NB4 (cell line): ENCODE data around the gene IDE.

Experiments
- DNase-seq: peaks from one replicate; pipeline ENCODE4 v3.0.0; 2010; ENCODE audit warnings: low read depth
- H3K4me3 ChIP-seq: one replicate; pipeline ENCODE4 v1.5.1; 2011; ENCODE audit warnings: mild to moderate bottlenecking, low read depth, low read length, moderate library complexity
- MYC ChIP-seq: IDR thresholded peaks from 2 replicates; pipeline ENCODE4 v1.6.1; 2011; ENCODE audit warnings: low read depth, low read length
- POLR2A ChIP-seq: IDR thresholded peaks from 2 replicates; pipeline ENCODE4 v1.6.1; 2011; ENCODE audit warnings: mild to moderate bottlenecking; ENCODE audit not compliant: insufficient read length; ENCODE audit errors: extremely low read depth
- TF ChIP-seq, protein P1 (sequence below): IDR thresholded peaks from 2 replicates; pipeline ENCODE4 v1.6.1; 2011; ENCODE audit warnings: low read depth, low read length
- TF ChIP-seq, protein P2 (sequence below): IDR thresholded peaks from one replicate; pipeline ENCODE4 v1.5.1; 2012; ENCODE audit warnings: low read depth, low read length

Gene IDE

DNA sequence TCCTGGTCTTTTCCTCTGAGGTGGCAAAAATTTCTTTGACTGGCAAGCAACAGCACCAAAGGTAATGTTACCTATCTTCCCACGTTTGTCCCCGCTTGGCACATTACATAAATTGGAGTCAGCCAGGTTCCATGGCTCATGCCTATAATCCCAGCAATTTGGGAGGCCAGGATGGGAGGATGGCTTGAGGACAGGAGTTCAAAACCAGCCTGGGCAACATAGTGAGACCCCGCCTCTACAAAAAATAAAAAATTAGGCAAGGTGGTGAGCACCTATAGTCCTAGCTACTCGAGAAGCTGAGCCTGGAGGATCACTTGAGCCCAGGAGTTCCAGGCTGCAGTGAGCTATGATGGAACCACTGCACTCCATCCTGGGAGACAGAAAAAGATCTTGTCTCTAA, 139.5 kb downstream of the IDE start:
- DNase-seq: no peak
- H3K4me3 ChIP-seq: no peak overlapping the region
- TF ChIP-seq POLR2A (no peak), MYC (no peak)
- TF ChIP-seq, protein P1, sequence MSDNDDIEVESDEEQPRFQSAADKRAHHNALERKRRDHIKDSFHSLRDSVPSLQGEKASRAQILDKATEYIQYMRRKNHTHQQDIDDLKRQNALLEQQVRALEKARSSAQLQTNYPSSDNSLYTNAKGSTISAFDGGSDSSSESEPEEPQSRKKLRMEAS: no peak
- TF ChIP-seq, protein P2, sequence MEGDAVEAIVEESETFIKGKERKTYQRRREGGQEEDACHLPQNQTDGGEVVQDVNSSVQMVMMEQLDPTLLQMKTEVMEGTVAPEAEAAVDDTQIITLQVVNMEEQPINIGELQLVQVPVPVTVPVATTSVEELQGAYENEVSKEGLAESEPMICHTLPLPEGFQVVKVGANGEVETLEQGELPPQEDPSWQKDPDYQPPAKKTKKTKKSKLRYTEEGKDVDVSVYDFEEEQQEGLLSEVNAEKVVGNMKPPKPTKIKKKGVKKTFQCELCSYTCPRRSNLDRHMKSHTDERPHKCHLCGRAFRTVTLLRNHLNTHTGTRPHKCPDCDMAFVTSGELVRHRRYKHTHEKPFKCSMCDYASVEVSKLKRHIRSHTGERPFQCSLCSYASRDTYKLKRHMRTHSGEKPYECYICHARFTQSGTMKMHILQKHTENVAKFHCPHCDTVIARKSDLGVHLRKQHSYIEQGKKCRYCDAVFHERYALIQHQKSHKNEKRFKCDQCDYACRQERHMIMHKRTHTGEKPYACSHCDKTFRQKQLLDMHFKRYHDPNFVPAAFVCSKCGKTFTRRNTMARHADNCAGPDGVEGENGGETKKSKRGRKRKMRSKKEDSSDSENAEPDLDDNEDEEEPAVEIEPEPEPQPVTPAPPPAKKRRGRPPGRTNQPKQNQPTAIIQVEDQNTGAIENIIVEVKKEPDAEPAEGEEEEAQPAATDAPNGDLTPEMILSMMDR: no peak

- DNase-seq: no peak
- no peak overlapping the region for H3K4me3 ChIP-seq
- TF ChIP-seq, protein P2: no peak
- TF ChIP-seq, protein P1: no peak
- no peak for TF ChIP-seq MYC
- TF ChIP-seq POLR2A: no peak
Observed at GRCh38 chr10:92432596-92432995, 141.3 kb downstream of the IDE start.

DNA sequence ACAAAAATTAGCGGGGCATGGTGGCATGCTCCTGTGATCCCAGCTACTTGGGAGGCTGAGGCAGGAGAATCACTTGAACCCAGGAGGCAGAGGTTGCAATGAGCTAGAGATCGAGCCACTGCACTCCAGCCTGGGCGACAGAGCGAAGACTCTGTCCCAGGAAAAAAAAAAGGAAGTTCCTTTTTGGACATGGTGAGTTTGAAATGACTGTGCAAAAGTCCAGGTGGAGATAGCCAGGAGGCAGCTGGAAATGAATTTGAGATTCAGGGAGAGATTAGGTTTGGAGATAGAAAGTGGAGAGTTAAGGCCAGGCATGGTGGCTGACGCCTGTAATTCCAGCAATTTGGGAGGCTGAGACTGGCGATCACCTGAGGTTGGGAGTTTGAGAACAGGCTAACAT, 143.8 kb downstream of the IDE start:
- no peak for DNase-seq
- no peak overlapping the region for H3K4me3 ChIP-seq
- TF ChIP-seq, protein P1: no peak
- TF ChIP-seq MYC: no peak
- TF ChIP-seq, protein P2: no peak
- TF ChIP-seq POLR2A: no peak

GRCh38 chr10:92421550-92421949, 152.3 kb downstream of the IDE start:
- TF ChIP-seq, protein P2: no peak
- TF ChIP-seq, protein P1: no peak
- TF ChIP-seq MYC (no peak), POLR2A (no peak)
- no peak for DNase-seq

DNA sequence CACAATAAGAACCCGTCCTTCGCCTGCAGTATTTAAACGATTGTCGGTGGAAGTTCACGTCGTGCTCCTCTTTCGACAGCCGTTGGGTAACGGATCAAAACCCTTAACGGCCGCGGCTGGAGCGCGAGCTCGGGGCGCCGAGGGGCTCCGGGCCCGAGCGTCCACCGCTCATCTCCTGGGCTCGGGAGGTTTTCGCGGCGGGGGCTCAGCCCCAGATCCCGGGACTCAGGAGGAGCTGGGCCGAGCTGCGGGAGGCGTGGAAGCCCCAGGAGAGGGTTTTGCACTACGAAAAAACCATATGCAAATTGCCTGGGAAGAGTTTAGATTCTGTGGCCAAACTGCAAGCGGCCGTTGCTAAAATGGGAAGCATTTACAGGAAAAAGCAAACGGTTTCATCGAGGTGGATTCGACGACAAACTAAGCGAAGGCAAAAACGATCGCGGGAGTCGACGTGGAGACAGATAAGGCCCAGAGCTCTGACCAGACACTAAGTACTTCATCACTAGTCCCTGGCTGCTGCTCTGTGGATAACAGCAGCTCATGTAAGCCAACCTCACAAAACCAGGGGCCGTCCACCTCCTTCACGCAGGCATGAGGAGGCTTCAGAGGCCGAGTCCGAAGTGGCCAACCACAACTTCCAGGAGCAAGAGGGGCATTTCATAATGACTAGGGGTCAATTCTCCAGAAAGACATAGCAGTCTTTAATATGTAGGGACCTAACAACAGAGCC, 153.2 kb downstream of the IDE start:
- TF ChIP-seq, protein P2: no peak
- TF ChIP-seq MYC: no peak
- TF ChIP-seq POLR2A: no peak
- no peak overlapping the region for H3K4me3 ChIP-seq
- no peak for DNase-seq

More at GRCh38 chr10:92421550-92421949, 152.3 kb downstream of the IDE start:
- H3K4me3 ChIP-seq: no peak overlapping the region
